Osteoblast (primary cell): ENCODE results near the gene AOC3. TPM values are rescaled to one million over a fixed set of nuclear protein-coding genes. Genes with fewer than 3 reads are reported as not detected.
"Not testable (repeated sequence)": the region's sequence is repeated elsewhere in the genome, so short reads cannot be mapped to it uniquely, and the experiment has no call there.

ENCODE experiments used
- DNase-seq: peaks from one replicate; pipeline ENCODE4 v3.0.0; 2011; ENCODE audit warnings: low spot score, mixed read lengths; ENCODE audit not compliant: insufficient read length; ENCODE audit errors: missing footprints
- H2AFZ ChIP-seq: 2 replicates; pipeline ENCODE4 v1.6.0; 2011; ENCODE audit warnings: mild to moderate bottlenecking, low read length
- H3K27ac ChIP-seq: 2 replicates; pipeline ENCODE4 v1.5.1; 2011; ENCODE audit warnings: mild to moderate bottlenecking, low read depth, low read length, moderate library complexity
- H3K27me3 ChIP-seq: 2 replicates; pipeline ENCODE4 v1.6.0; 2012; ENCODE audit warnings: mild to moderate bottlenecking, control low read depth, inconsistent platforms, low read length, moderate library complexity; ENCODE audit not compliant: insufficient read depth
- H3K36me3 ChIP-seq: 2 replicates; pipeline ENCODE4 v1.5.1; 2011; ENCODE audit warnings: mild to moderate bottlenecking, low read length, control low read depth, moderate library complexity; ENCODE audit not compliant: insufficient read depth
- H3K4me1 ChIP-seq: 2 replicates; pipeline ENCODE4 v1.5.1; 2011; ENCODE audit warnings: mild to moderate bottlenecking, low read length, control low read depth, moderate library complexity; ENCODE audit not compliant: insufficient read depth
- H3K4me2 ChIP-seq: 2 replicates; pipeline ENCODE4 v1.6.0; 2011; ENCODE audit warnings: mild to moderate bottlenecking, low read length; ENCODE audit not compliant: insufficient read depth
- H3K4me3 ChIP-seq: fragments of 200-600 bp; sonication (generic); 3 replicates; pipeline ENCODE4 v1.5.1; 2012; ENCODE audit warnings: mild to moderate bottlenecking, low read length, inconsistent platforms; ENCODE audit not compliant: insufficient read depth
- H3K79me2 ChIP-seq: 2 replicates; pipeline ENCODE4 v1.6.0; 2012; ENCODE audit warnings: mild to moderate bottlenecking, low read length, control low read depth, inconsistent platforms; ENCODE audit not compliant: insufficient read depth
- H3K9me3 ChIP-seq: 2 replicates; pipeline ENCODE4 v1.5.1; 2011; ENCODE audit warnings: low read depth, low read length, control low read depth
- H4K20me1 ChIP-seq: 2 replicates; pipeline ENCODE4 v1.6.0; 2012; ENCODE audit warnings: mild to moderate bottlenecking, low read length, control low read depth; ENCODE audit not compliant: insufficient read depth
- CTCF ChIP-seq: IDR thresholded peaks from 2 replicates; pipeline ENCODE4 v1.5.1; 2011; ENCODE audit warnings: mild to moderate bottlenecking, low read depth, low read length, moderate library complexity; ENCODE audit errors: extremely low read depth
- total RNA-seq: library from RNA; depleted of rRNA; stranded (reverse); fragments of >200 nt; gene quantifications from 2 replicates; pipeline ENCODE4 v1.2.3, GENCODE V29; 2012

Gene AOC3
- total RNA-seq, 1 donor = not detected

- H3K27ac ChIP-seq = no peak overlapping the region
- H2AFZ ChIP-seq = no peak overlapping the region
- TF ChIP-seq CTCF = no peak
- no peaks in the 10 kb centered on the region for H3K4me1 ChIP-seq
- H4K20me1 ChIP-seq = no peaks in the 10 kb centered on the region
- H3K36me3 ChIP-seq = no peaks in the 10 kb centered on the region
- no peak for DNase-seq
- no peaks in the 10 kb centered on the region for H3K79me2 ChIP-seq
- no peaks in the 10 kb centered on the region for H3K9me3 ChIP-seq
- H3K27me3 ChIP-seq = peaks cover 6% of the 10 kb centered on the region
- H3K4me3 ChIP-seq = no peak overlapping the region
- no peak overlapping the region for H3K4me2 ChIP-seq
Observed at GRCh38 chr17:42855048-42855596, 4.1 kb downstream of the AOC3 start.

GRCh38 chr17:42856093-42856492 is 5.1 kb downstream of the AOC3 start:
- not testable (repeated sequence) for H3K36me3 ChIP-seq, DNase-seq, H3K27ac ChIP-seq, H3K4me2 ChIP-seq, H3K4me3 ChIP-seq, H3K4me1 ChIP-seq, H2AFZ ChIP-seq, H3K27me3 ChIP-seq, H3K9me3 ChIP-seq, H3K79me2 ChIP-seq, H4K20me1 ChIP-seq

GRCh38 chr17:42856516-42856915 is 5.5 kb downstream of the AOC3 start:
- not testable (repeated sequence) for H3K27me3 ChIP-seq, H3K4me2 ChIP-seq, H3K27ac ChIP-seq, H3K79me2 ChIP-seq, DNase-seq, H4K20me1 ChIP-seq, H3K4me3 ChIP-seq, H3K4me1 ChIP-seq, H2AFZ ChIP-seq, H3K9me3 ChIP-seq, H3K36me3 ChIP-seq

- no peak for DNase-seq
- H3K4me1 ChIP-seq = no peaks in the 10 kb centered on the region
- no peak overlapping the region for H2AFZ ChIP-seq
- no peak overlapping the region for H3K4me2 ChIP-seq
- no peaks in the 10 kb centered on the region for H3K79me2 ChIP-seq
- H3K9me3 ChIP-seq = no peaks in the 10 kb centered on the region
- TF ChIP-seq CTCF = no peak
- no peak overlapping the region for H3K27ac ChIP-seq
- no peaks in the 10 kb centered on the region for H3K36me3 ChIP-seq
- no peaks in the 10 kb centered on the region for H4K20me1 ChIP-seq
- H3K4me3 ChIP-seq = no peak overlapping the region
- H3K27me3 ChIP-seq = no peaks in the 10 kb centered on the region
Observed at GRCh38 chr17:42857389-42857788, 6.4 kb downstream of the AOC3 start.

GRCh38 chr17:42865638-42866094 is 14.7 kb downstream of the AOC3 start:
- H3K27me3 ChIP-seq = peaks cover 5% of the 10 kb centered on the region
- H3K4me2 ChIP-seq = no peak overlapping the region
- TF ChIP-seq CTCF = no peak
- no peak overlapping the region for H2AFZ ChIP-seq
- H3K36me3 ChIP-seq = no peaks in the 10 kb centered on the region
- H3K9me3 ChIP-seq = no peaks in the 10 kb centered on the region
- H3K4me3 ChIP-seq = no peak overlapping the region
- H3K4me1 ChIP-seq = peaks cover 12% of the 10 kb centered on the region
- H4K20me1 ChIP-seq = no peaks in the 10 kb centered on the region
- no peak for DNase-seq
- H3K79me2 ChIP-seq = no peaks in the 10 kb centered on the region
- no peak overlapping the region for H3K27ac ChIP-seq
